Measurements from ENCODE around the gene OLR1.

The OLR1 gene

GRCh38 chr12:10213168-10214135 is 41.5 kb upstream of the OLR1 start:
- DNase-seq (ENCODE audit: extremely low read depth, low read depth) = peak; percentile 68
- TF ChIP-seq CTCF (IDR thresholded peaks at IDR 0.05; ENCODE audit: low read depth, low read length) = no peak

DNA sequence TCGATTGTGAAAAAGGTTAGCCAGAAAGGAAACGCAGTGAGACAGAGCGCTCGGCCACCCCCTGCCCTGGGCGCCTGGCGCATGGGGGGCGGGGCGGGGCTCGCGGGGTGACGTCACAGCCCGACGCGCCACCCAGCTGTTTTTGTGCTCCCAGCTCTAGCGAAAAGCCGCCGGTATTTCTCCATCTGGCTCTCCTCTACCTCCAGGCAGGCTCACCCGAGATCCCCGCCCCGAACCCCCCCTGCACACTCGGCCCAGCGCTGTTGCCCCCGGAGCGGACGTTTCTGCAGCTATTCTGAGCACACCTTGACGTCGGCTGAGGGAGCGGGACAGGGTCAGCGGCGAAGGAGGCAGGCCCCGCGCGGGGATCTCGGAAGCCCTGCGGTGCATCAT is 40.8 kb upstream of the OLR1 start, which contains the start of gene GABARAPL1:
Gene GABARAPL1, plus strand, starts transcription at position 139 of the 393 bp plus-strand sequence. Its CDS starts 253 bp downstream, at position 392.
- peak; percentile 63 for DNase-seq (ENCODE audit: extremely low read depth, low read depth)

GRCh38 chr12:10211940-10212738 is 40.2 kb upstream of the OLR1 start:
- peak; percentile 97 for DNase-seq (ENCODE audit: extremely low read depth, low read depth)
- TF ChIP-seq CTCF (IDR thresholded peaks at IDR 0.05; ENCODE audit: low read depth, low read length) = no peak

More for the DNA sequence above, 40.8 kb upstream of the OLR1 start, which contains the start of gene GABARAPL1:
- no peak for TF ChIP-seq CTCF (IDR thresholded peaks at IDR 0.05; ENCODE audit: low read depth, low read length)

- no peak for TF ChIP-seq CTCF (IDR thresholded peaks at IDR 0.05; ENCODE audit: low read depth, low read length)
- no peak for DNase-seq (ENCODE audit: extremely low read depth, low read depth)
Measured at GRCh38 chr12:10211101-10211939, 39.4 kb upstream of the OLR1 start.

GRCh38 chr12:10210225-10210624 is 38.3 kb upstream of the OLR1 start:
- DNase-seq (ENCODE audit: extremely low read depth, low read depth) = no peak
- TF ChIP-seq CTCF (IDR thresholded peaks at IDR 0.05; ENCODE audit: low read depth, low read length) = no peak

DNA sequence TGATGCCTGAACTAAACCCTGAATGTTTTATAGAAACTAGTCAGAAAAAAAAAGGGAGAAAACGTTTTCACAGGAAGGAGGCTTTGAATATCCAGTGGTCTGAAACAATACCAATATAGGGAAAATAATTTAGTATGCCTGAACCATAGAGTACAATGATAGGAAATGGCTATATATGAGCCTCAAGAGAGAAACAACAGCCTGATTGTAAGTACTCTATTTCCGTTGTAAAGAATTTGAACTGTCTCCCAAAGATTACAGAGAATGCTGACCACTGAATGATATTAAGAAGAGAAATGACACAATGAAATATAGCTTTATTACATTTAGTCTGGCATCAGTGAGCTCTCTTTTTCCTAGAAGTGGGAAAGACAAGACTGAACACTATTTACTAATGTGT is 35.2 kb upstream of the OLR1 start:
- TF ChIP-seq CTCF (IDR thresholded peaks at IDR 0.05; ENCODE audit: low read depth, low read length) = no peak
- DNase-seq (ENCODE audit: extremely low read depth, low read depth) = no peak
